GM10266 (cell line): ENCODE results near the gene ASB12.
"Not testable (repeated sequence)": the region's sequence is repeated elsewhere in the genome, so short reads cannot be mapped to it uniquely, and the experiment has no call there.

Experiments
- DNase-seq: peaks from one replicate; pipeline ENCODE4 v3.0.0; 2012; ENCODE audit errors: extremely low spot score
- CTCF ChIP-seq: IDR thresholded peaks from 2 replicates; pipeline ENCODE4 v1.5.1; 2012; ENCODE audit warnings: mild to moderate bottlenecking, low read depth; ENCODE audit not compliant: control insufficient read depth, insufficient read depth; ENCODE audit errors: missing control alignments

Gene ASB12

GRCh38 chrX:64230123-64230970, at the start of gene ASB12:
Gene ASB12, minus strand, starts transcription at chrX:64230607. Its CDS starts 4,957 bp downstream, at chrX:64225650.
- TF ChIP-seq CTCF: no peak
- no peak for DNase-seq

GRCh38 chrX:64265265-64265664, 34.9 kb upstream of the ASB12 start:
- no peak for TF ChIP-seq CTCF

GRCh38 chrX:64229154-64229553, 1.3 kb downstream of the ASB12 start:
- no peak for TF ChIP-seq CTCF
- no peak for DNase-seq

More at GRCh38 chrX:64265265-64265664, 34.9 kb upstream of the ASB12 start:
- no peak for DNase-seq

GRCh38 chrX:64218023-64218422, 12.4 kb downstream of the ASB12 start:
- no peak for DNase-seq
- no peak for TF ChIP-seq CTCF

- DNase-seq: not testable (repeated sequence)
Measured at GRCh38 chrX:64213989-64214388, 16.4 kb downstream of the ASB12 start.

- TF ChIP-seq CTCF: no peak
- DNase-seq: no peak
Measured at GRCh38 chrX:64206556-64207162, 23.7 kb downstream of the ASB12 start.

GRCh38 chrX:64205735-64206501, 24.5 kb downstream of the ASB12 start:
- TF ChIP-seq CTCF: no peak
- DNase-seq: peak; percentile 89
